NCI-H2081 treated with DMSO at 0.1 percent for 48 hours (cell line): ENCODE results near the gene HADH.
"Not testable (repeated sequence)": the region's sequence is repeated elsewhere in the genome, so short reads cannot be mapped to it uniquely, and the experiment has no call there.

Source experiments
- DNase-seq: peaks from one replicate; lab custom pipeline; 2025; lab: John Stamatoyannopoulos, UW

HADH gene

DNA sequence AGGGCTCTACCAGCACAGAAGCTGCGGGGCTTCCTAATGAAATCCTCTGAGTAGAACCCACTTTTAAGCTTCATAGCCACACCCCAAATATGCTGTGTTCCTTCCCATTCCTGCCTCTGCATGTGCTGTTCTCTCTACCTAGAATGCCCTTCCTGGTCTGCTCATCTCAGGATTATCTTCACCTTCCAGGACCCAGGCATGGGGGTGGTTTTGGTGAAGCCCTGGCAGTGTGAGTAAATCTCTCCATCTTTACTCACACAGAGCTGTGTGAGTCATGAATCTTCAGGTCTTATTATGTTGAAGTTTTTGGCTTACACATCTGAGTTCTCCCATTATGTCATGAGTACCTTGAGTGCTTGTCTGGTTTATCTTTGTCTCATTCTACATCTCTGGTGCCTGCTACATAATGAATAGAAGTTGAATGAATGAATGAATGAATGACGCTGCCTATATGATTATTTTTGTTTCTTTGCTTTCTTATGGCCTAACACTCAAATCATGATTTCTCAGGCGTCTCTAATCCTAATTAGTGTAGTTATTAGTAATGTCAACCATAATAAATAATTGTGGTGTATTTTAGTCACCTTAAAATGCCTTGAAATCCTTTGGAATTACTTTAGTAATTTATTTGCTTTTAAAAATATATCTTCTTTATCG, 41.9 kb downstream of the HADH start:
- DNase-seq, result no peak

DNA sequence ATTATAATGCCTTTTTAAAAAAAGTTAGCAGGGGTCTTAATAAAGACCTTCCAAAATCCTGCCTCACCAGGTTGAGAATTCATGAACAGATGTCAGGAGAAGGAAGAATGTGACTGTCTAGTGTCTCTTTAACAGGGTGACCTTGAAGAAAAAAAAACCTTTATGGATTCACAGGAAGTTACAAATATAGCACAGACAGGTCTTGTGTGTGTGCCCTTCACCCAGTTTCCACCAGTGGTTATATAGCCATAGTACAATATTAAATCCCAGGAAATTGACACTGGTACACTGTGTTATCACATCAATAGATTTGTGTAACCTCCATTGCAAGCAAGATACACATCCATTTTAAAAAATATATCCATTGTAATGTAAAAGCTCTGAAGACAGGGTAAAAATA, 43.7 kb downstream of the HADH start:
- DNase-seq, result no peak

DNA sequence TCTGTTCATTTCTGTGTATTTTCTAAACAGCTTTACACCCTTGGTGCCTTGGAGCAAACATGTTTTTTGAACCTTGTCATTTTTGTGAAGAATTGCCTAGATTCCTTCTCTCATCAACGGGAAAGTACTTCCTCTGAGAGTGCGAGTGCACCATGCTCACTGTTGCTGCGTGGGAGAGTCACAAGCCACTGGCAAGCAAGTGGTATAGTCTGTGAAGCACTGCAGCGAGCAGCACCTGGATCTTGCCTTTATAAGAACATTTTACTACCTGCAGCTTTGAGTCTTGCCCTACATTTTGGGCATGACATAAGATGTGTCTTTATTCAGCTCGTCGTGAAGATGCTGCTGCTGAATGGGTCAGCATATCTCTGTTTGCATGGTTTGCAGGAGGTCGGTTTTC, 44.9 kb downstream of the HADH start:
- DNase-seq, result no peak

DNA sequence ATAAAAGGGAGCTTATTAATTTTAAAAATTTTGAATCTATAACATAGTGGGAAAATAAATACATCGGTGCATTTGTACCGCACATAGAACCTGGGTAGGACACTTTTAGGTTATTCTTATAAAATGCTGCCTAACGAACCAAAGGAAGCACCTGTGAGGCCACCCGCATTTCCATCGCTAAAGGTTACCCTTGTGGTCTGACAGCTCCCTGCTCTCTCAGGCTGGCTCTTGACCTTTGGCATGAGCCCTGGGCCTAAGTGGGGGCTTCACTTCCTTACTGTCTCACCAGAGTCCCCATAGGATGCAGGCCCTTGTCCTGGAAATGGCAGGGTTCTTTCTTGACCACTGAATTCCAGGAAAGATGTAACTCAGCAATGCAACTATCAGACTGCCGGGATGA, 46.0 kb downstream of the HADH start:
- no peak for DNase-seq

DNA sequence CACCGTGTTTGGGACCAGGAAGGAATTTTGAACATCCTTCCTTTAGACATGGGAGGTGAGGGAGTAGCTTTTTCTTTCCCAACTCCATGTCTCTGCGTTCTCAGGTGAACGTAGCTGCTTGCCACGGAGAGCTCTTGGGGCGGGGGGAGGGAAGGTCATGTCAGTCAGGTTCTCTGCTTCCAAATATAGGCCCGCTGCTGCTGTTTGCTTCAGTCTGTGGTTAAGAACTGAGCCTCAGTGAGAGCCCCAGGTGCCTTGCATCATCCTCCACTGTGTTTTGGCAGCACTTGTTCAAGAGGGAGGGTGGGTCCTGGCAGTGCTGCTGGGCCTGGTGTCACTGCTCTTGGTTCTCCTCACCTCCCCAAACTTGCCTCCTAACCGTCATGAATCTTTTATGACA, 46.5 kb downstream of the HADH start:
- DNase-seq, result no peak

DNA sequence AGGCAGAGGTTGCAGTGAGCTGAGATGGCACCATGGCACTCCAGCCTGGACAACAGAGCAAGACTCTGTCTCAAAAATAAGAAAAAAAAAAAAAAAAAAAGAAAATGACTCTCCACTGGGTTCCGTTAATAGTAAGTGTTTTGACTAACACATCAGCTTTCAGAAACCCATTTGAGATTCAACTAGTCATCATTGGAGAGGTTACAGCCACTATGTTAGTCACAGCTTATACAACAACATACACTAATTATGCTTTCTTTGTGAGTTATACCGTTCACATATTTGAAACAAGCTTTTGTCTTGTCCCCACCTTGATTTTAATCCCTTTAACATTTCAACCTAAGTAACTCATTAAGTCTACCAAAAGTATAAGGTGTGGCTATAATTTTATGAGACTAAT, 48.2 kb downstream of the HADH start:
- no peak for DNase-seq

DNA sequence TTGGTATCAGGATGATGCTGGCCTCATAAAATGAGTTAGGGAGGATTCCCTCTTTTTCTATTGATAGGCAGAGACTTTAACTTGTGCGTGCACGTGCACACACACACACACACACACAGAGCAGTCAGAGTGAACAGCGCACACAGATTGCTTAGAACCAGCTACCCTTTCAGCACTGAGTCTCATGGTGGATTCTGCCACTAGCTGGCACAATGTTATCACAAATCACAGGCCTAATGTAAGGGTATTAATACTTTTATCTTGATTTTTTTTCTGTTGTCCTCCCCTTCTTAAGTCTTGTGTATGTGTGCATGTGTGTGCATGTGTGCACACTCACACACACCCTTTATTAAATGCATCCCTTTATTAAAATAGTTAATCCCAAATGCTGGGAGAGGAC, 53.2 kb downstream of the HADH start:
- no peak for DNase-seq

DNA sequence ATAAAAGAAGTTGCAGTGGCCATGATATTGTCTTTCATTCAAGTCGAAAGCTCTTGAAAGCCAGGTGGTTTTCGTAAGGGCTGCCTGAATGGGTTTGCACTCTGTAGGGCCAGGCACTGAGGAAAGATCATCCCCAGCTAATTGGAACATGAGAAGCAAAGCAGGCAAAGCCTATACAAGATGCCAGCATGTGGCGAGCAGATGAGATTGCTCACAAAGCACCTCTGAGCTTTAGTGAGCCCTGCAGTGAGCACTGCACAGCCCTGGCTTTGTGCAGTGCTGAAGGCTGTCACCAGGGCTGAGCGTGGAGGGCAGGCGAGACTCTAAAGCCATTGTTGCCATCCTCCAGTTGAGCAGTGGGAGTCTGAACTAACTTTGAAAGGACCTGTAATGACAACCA, 53.8 kb downstream of the HADH start:
- no peak for DNase-seq

DNA sequence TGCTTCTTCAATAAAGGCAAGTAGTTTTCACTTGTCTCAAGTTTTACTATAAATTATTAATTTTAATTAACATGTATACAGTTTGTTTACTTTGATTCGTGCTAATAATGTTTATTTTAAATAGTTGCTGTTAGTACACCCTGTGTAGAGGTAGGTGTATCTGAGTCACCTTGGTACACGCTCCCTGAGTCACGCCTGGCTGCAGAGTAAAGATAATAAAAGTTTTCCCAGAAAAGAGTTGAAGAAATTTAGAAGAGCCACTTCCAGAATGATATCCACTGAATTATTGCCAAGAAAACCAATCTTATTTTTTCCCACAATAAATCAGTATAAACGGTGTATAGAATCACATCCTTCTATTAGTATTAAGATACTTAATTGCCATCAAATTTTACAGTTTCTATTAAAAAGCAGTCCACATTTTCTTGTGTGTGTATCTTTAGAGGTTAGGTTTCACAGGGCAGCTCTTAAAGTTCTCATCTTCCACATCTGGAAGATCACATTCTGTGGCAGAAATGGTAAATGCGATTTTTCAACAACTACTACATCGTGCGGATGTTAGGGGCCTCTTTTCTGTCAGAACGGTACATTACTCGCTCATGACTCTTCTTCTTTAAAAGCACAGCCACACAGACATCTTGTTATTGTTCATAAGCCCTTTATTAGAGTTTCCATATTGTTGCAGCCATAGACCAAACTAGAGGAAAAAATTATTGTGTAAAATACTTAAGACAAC, 55.4 kb downstream of the HADH start:
- DNase-seq, result no peak

DNA sequence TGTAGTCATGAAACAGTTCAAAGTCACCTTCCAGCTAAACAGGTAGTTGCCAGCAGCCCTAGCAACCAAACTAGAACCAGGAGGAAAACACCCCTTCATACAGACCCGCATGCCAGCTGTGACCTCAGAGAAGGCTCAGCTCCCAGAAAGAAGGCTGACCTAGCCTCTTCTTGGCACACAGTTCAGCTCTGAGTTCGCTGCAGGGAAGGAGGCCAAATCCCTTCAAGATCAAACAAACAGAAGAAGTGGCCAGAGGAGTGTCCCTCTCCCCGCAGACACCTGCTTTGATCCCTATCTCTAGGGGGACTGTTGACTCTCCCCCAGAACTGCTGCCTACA, 56.0 kb downstream of the HADH start:
- DNase-seq, result no peak

DNA sequence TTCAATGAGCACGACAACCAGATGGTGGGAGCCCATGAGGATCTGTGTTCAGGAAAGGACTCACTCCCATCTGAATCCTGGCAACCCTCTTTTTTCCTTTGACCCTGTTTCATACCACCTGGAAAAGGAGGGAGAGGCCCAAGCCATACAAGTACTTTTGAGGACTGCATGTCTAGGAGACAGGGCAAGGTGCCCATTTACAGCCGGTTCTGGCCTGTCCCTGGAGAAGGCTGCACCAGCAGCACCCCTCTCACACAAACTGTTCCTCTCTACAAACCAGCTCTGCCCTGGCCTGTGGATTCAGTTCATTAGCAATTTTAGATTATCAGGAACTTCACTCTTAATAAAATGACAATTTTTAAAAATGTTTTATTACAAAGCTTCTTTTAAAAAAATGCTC, 57.5 kb downstream of the HADH start:
- no peak for DNase-seq

DNA sequence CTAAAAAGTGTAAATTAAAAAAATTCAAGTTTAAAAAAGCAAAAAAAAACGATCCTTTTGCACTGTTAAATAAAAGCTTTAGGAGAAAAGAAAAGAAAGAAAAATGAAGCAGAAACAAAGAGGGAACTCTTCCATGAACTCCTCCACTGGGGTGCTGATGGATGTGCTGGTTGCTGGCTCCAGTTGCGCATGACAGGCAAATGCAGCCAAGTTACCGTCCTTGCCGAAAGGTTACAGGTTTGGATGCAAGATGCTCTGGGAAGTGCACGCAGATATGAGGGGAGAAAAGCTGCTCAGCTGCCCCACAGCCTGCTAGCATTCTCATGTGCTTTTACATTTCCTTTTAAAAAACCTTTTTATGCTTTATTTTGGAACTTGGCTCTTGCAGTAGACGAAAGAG, 58.5 kb downstream of the HADH start:
- DNase-seq, result no peak

DNA sequence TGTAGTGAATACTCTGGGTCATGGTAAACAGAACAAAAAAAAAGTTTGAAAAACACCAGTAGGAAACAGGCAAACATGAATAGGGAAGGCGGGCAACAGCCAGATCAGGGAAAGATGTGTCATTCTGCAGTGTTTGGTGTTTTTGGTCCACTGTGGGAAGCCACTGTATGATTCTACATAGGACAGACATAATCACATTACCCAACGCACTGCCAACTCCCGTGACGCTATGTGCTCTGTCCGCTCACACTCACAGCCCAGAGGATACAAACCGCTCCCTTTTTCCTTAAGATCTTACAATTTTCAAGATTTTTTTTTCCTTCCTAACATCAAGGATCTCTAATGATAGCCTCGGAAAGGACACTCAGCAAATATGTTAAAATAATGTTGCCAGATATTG, 59.3 kb downstream of the HADH start:
- DNase-seq, result no peak

DNA sequence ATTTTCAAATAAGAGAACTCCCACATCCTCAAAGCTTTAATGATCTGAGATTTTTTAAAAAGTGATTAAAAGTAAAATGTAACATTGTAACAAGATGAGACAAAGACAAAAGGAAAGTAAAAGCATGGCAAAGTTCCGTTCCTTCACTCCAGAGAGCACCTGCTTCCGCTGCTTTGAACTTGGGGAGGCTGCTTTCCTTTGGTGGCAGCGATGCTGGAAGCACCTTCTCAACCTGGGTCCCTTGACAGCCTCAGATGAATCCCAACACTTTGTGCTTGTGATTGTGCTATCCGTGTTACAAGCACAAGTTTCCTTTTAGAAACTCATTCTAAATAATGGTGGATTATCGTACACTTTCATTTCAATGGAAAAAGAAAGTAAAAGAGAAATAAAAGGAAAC, 59.7 kb downstream of the HADH start:
- no peak for DNase-seq

DNA sequence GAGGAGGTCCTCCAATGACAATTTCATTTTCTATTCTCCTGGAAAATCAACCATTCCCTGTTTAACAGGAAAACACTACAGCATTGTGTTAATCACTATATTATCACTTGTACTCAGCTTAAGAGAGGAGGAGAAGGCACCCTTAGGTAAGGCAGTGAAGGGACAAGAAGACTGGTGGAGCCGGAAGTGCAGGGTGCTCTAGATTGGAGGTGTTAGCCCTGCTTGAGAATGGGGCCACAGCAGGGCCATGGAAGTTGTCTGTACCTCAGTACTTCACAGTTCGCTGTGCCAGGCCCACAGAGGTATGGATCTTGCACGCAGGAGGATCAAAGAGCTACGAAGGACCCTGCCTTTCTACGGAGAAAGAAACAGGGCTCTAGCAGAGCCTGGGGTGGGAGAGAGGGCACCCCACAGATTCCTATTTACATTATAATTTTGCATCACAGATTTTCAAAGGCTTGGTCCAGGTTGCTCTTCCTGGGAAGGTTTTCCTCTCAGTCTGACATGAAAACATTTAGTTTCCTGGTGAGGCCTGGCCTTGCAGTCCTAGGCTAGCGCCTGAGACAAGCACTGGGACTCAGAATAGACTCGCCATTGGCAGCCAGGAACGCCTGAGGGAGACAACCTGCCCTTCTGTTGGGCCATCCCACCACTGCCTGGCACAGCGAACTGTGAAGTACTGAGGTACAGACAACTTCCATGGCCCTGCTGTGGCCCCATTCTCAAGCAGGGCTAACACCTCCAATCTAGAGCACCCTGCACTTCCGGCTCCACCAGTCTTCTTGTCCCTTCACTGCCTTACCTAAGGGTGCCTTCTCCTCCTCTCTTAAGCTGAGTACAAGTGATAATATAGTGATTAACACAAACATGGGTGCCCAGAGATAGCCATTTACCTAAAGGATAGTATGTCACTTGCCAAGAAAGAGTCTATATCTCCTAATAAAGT, 60.8 kb downstream of the HADH start:
- DNase-seq, result not testable (repeated sequence)

DNA sequence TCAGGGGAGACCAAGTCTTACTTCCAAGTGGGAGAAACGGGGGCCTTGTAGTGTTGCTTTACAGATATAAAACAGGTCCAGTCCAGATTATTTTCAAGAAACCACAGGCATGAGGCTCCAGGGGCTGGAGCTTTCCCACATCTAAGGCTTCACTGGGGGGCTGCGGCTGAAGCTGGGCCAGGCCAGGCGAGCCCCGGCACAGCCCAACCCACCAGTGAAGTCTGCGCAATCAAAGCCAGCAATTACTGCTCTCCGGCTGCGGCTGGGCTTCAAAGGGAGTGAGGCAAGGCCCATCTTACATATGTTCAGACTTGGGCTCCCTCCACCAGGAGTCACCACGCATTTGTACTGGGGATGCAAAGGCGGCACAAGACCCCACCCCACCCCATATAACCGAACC, 61.7 kb downstream of the HADH start:
- DNase-seq, result no peak

DNA sequence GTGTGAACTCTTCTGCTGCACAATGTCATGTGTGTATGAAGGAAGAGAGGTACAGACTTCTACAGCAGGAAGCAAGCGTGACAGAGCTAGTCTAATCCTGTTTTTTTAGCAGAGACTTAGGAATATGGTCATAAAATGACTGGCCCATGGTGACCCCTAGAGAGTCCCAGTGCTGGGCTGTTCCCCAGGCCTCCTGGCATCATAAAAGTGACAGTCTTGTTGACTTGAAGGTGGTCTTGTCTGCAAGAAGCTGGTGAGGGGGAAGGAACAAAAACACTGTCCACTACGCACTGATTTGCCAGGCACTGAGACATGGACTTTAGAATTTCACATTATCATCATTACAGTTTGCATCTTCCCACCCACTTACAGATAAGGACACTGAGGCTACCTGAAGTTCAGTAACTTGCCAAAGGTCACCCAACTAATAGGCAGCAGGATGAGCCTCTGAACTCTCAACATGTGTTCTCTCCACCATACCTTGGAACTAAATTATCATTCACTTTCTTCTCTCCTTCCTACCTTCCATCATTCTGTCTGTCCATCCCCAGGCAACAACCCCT, 63.0 kb downstream of the HADH start:
- no peak for DNase-seq

DNA sequence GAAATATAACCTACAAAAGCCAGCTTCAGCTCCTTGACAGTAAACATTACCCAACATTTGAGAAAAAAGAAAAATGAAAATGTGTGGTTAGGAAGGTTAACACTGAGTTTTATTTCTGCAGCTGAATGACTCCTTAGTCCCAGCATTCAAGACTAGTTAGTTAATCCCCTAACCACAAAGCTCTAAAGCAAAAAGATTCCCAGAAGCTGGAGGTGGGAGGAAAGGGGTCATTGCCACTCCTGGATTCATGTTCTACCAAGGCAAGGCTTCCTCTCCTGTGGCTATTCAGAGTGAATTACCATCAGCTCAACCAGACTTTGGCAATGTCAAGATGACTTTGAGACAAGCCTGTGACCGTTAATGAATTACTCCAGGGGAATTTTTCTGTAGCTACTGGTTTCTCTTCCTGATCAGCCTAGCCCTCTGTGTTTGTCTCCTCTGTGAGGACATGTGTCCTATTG, 63.6 kb downstream of the HADH start:
- no peak for DNase-seq

DNA sequence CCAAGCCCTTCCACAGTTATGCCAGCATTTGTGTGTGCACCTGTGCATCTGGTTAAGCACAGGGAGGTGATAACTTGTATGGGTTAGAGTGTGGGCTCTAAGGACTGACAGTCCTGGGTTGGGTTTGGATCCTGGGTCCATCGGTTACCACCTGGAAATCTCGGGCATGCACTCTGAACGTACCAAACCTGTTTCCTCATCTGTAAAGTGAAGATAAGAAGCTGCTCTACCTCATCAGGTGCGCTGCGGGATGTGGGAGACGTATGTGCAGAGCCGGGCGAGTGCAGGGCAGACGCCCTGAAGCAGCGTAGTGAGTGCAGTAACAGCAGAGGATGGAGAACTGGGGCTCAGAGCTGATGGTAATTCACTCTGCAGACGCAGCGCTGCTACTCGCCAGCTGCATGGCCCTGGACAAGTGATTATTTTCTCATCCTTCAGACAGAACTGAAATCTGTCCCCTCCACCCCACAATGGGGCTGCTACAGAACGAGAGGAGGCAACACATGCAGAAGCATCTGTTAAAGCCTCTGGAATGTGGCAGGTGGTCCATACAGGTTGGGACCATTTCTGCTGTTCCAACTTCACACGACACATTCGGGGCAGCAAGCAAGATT, 64.4 kb downstream of the HADH start:
- no peak for DNase-seq

DNA sequence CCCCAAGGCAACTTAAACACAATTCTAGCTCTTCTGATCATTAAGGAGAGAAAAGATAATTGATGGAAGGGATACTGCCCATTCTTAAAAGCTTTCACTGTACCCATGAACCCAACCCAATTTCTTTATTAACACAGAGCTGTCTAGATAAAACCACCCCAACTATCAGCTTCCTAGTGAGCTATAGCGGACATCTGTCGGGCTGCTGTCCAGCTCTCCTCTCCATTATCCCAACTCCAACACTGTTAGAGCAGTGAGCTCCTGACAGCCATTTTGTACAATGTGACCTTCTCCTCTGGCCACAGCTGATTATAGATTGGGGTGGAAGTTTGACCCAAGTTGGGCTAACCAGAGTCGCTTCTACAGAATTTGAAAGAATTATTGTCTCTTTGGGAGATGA, 66.1 kb downstream of the HADH start:
- DNase-seq, result no peak

DNA sequence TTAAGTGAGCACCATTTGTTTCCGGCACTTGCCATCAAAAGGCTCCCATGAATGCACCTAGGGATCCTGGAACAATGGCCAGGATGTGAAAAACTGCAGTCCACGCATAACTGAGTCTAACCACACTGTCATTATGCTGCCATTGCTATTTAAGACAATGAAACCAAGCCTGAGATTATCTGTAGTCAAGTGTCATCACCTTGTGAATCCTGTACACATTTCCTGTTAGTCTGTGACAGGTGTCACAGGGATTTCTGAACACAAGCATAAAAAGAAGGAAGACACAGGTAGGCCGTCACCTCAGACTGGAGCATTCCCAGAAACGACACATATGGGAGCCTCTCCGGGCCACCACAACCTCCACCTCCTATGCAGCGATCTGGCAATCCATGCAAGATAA, 66.7 kb downstream of the HADH start:
- DNase-seq, result no peak
